GM18511 (cell line): Measurements from ENCODE around the gene ZBTB21.
"Not testable (repeated sequence)": the region's sequence is repeated elsewhere in the genome, so short reads cannot be mapped to it uniquely, and the experiment has no call there.

Experiments
- ATAC-seq: cut with Tn5 transposase; IDR thresholded peaks from one replicate; pipeline ENCODE4 v1.9.1; 2021; ENCODE audit warnings: mild to moderate bottlenecking, moderate library complexity; ENCODE audit not compliant: unreplicated experiment

ZBTB21 gene

GRCh38 chr21:41971891-41972290, 38.3 kb downstream of the ZBTB21 start:
- no peak for ATAC-seq

DNA sequence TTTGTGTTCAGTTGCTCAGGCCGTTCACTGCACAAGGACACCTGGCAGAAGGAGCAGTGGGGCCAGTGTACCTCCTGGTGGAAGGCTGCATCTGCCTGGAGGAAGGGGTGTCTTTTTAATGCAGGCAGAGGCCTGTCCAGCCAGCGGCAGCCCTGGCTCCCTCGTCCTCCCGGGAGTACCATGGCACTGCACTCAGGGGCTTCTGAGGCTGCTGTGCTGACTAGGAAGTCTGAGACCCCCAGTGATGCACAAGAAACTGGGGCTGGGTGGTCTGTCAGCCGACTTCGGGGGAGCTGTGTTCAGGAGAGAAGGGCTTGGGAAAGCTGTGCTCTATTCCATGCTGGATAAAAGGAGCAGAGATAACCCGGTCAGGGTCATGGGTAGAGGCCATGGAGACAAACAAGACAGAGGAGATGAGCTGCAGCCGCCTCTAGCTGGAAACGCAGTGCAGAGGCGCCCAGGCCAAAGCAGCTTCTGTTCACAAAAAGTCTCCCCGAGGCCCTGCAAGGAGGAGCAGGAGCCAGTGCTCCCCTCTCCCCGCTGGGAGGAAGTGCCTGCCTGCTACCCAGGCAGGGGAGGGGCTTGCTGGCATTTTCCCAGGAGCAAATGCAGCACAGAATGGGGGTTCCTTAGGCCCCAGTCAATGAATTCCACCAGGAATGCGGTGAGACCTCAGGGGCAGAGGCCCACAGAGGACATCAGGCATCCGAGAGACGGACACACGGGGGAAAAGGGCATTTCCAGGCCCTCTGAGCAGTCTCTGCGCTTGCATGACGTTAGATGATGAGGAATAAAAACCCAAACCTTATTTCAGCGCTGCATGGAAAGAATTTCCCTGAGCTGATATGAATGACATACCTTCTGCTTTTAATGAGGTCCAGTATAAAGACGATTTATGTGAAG, 39.2 kb downstream of the ZBTB21 start:
- ATAC-seq = no peak

DNA sequence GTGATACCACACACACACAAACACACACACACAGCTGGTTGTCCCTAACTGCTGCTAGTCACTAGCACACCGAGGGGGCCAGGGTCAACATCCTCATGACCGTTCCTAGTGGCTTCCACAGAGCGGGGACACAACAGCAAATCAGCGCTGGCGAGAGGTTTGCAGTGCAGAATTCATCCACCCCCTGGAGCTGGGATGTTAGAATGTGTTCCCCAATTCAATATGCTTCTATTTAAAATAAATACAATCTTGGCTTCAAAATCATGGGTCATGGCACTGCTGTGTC, 40.1 kb downstream of the ZBTB21 start:
- no peak for ATAC-seq

GRCh38 chr21:41967708-41968107, 42.5 kb downstream of the ZBTB21 start:
- no peak for ATAC-seq

DNA sequence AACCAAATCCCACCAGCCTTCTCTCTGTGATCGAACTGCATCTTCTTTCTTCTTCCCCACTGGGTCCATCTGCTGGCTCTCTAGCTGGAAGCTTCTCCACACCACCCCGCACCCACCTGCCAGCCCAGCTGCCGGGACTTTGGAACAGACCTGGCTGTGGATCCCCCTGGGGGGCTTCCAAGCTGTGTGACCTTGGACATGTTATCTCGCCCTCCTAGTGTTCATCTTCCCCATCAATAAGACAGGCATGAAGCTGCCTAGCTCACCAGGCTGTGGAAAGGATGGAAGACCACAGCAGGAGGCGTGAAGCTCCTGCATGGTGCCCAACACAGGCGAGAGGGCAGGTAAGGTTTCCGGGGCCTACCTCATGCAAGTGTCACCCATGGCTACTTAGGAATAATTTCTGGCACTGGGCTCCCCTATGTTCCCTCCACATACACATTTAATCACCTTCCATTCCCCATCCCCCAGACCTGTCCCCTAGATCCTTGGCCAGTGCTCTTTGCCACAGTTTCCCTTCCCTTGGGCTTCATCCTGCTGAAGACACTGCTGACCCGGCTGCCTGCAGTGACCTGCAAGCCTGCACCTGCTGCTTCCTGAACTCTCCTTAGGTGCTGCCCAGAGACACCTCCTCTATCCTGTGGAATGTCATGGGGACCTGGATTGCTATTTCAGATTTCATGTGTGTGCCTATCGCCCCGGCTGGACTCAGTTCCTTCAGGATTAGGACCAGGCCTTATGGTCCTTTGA, 43.1 kb downstream of the ZBTB21 start:
- no peak for ATAC-seq

- no peak for ATAC-seq
Measured at GRCh38 chr21:41966041-41966833, 43.9 kb downstream of the ZBTB21 start.

DNA sequence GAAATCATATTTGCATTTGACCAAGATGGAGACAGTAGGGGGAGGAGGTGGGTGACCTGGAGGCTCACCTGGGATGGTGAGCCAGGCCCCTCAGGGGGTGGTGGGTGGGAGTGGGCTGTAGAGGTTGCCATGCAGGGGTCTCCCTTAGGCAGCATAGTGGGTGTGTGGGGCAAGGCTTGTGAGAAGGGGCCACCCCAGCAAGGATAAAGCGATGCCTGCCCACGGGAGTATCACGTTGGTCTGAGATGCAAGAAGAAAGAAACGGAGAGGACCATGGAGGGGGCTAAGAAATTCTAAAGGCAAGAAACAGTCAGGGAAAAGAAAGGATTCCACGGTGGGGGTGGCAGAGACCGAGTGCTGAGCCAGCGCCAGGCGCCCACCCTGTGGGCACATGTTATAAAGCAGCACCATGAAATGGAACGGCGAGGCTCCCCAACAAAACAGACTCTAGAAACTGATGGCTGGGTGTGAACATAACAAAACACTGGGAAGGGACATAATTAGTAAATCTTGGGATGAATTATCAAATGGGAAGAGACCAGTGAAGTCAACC, 44.6 kb downstream of the ZBTB21 start:
- ATAC-seq = no peak

DNA sequence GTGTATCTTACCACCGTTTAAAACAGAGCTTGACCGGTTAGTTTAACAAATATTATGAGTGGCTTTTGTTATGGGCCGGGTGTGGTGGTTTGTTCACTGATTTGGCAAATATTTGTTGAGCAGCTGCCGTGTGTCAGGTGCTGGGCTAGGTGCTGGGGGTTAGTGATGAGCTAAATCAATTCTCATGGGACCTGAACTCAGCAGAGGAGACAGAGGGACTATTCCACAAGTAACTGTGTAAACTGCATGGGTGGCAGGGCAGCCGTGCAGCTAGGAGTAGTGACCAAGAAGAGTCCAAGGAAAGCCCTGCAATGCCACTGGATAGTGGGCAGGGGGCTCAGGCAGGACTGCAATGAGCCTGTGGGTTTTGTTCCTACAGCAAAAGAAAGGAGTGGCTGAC, 45.1 kb downstream of the ZBTB21 start:
- ATAC-seq = no peak

DNA sequence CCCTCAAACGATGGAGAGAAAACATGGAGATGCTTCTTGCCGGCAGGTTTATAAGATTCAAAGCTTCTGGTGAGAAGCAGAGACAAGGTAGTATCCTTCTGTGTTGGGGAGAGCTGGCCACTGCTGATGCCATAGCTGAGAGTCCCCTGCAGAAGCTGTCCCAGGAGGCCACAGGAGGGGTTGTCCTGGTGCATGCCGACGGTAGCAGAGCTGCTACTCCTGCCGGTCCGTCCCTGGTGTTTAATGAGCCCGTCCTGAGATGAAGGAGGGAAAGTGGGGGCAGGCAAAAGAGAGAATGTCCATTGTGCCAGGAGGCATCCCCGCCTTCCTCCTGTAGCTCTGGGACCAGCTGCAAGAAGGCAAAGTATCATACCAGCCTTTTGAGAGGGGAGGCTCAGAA, 46.0 kb downstream of the ZBTB21 start:
- no peak for ATAC-seq

- no peak for ATAC-seq
Measured at GRCh38 chr21:41962425-41962966, 47.7 kb downstream of the ZBTB21 start.

DNA sequence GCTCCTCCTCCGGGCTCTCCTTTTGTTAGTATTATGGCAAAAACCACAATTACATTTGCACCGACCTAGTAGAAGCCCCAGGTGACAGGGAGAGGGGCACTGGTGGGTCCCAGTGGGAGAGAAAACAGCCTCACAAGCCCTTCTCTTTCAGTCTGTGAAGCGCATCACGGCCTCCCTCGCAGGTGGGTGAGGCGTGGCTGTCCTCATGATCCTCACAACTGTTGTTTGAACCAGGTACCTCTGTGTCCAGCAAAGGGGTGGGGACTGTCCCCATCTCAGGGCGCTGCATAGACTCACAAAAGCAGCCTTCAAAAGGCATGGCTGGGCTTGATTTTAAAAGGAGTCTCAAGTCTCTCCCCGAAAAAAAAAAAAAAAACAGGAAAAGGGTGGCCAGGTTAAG, 48.4 kb downstream of the ZBTB21 start:
- ATAC-seq = no peak

DNA sequence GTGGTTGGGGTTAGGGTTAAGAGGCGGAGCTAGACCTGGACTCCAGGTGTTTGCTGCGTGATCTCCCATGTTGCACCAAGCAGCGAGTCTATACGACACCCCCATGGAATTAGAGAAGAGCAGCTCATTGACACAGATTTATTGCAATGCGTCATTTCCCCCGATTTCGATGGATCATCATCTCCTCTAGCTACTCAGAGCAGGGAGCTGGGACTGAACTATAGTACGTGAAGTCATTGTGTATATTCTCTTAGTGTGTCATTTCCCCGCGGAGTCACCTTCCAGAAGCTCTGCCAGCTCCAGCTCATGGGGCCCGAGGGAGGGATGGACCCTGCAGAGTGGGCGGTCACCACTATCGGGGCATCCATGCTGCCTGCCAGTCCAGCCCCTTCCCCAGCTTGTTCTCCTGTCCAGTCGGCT, 48.9 kb downstream of the ZBTB21 start:
- no peak for ATAC-seq

DNA sequence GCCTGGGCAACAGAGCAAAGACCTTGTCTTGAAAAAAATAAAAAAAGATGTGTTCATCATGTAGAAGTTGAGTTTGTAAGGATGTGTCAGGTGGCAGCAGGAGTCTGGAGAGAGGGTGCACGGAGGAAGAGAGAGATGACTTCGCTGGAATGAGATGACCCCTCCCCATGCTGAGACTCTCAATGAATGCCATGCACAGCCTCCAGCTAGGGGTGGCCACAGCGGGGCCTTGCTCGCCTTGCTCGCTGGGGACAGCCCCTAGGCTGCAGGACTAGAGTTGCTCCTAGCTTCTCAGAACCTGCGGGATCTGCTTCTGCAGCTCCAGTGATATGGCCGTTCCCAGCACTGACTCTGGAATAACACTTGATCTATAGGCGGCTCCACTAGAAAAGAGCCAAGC, 49.8 kb downstream of the ZBTB21 start:
- ATAC-seq = no peak

DNA sequence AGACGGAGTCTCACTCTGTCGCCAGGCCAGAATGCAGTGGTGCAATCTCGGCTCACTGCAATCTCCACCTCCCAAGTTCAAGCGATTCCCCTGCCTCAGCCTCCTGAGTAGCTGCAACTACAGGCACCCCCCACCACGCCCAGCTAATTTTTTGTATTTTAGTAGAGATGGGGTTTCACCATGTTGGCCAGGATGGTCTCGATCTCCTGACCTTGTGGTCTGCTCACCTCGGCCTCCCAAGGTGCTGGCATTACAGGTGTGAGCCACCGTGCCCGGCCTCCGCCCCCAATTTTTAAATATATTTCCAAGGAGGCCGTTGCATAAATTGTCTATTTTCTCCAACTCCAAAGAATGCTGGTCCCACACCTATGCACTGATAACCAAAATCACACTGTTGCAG, 50.5 kb downstream of the ZBTB21 start:
- ATAC-seq = not testable (repeated sequence)

GRCh38 chr21:41958886-41959563, 51.1 kb downstream of the ZBTB21 start:
- ATAC-seq = no peak

DNA sequence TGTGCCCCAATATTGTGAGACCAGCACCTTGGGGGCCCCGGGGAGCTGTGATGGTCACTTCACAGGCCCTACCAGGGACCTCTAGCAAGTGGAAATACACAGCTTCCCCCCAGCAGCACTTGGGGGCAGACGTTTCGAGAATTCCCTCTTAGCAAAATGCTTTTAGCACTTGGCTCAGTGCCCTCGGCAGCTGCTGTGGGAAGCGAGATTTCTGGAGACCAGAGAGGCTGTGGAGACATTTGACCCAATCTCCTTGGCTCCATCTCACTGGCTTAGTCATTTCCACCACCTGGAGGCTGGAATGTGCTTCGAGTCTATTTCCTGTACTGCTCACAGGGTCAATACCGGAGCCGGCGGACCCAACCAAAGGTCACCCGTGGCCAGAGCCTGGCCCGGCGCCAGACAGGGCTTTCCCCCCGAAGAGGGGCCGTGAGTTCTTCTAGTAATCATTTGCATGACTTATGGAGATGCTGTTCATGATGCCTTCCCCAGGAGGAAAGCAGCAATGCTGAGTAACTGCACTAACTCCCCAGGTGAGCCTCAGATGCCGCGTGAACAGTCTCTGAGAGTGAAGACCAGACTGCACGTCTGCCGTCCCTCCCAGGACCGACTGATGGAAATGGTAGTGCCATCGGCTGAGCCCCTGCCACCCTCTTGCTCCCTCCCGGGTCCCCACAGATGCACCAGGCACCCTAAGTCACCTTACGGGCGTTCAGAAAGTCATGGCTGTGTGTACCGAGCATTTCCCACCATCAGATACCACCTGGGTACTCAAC, 52.0 kb downstream of the ZBTB21 start:
- ATAC-seq = no peak

GRCh38 chr21:41956926-41957729, 53.0 kb downstream of the ZBTB21 start:
- no peak for ATAC-seq

GRCh38 chr21:41955516-41955915, 54.6 kb downstream of the ZBTB21 start:
- ATAC-seq = no peak
